CD4-positive, alpha-beta T cell treated with Interleukin-12 subunit alpha and Interleukin-12 subunit beta, for 1 hour (primary cell): ENCODE results near the gene EMP1.
"Not testable (repeated sequence)": the region's sequence is repeated elsewhere in the genome, so short reads cannot be mapped to it uniquely, and the experiment has no call there.

Experiments used
- DNase-seq: peaks from one replicate; pipeline ENCODE4 v3.0.0-alpha.2; 2020

EMP1 gene

DNA sequence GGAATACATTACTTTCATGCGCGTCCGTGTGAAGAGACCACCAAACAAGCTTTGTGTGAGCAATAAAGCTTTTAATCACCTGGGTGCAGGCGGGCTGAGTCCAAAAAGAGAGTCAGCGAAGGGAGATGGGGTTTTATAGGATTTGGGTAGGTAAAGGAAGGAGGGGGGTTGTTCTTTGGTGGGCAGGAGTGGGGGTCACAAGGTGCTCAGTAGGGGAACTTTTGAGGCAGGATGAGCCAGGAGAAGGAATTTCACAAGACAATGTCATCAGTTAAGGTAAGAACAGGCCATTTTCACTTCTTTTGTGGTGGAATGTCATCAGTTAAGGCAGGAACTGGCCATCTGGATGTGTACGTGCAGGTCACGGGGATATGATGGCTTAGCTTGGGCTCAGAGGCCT lies 63.1 kb downstream of the EMP1 start:
- not testable (repeated sequence) for DNase-seq

GRCh38 chr12:13267826-13268225 lies 71.3 kb downstream of the EMP1 start:
- DNase-seq: not testable (repeated sequence)

GRCh38 chr12:13268581-13268980 lies 72.1 kb downstream of the EMP1 start:
- no peak for DNase-seq
